Stimulated activated naive CD4-positive, alpha-beta T cell (primary cell): ENCODE results near the gene MDGA2.
"Not testable (repeated sequence)": the region's sequence is repeated elsewhere in the genome, so short reads cannot be mapped to it uniquely, and the experiment has no call there.

ENCODE experiments used
- DNase-seq, 6 experiments: peaks; one replicate each; lab custom pipeline; 2025; lab: John Stamatoyannopoulos, UW

MDGA2 gene

GRCh38 chr14:47235619-47236018, 439.8 kb downstream of the MDGA2 start:
- DNase-seq, result no peak

GRCh38 chr14:47226877-47227520, 448.4 kb downstream of the MDGA2 start:
- no peak for DNase-seq

GRCh38 chr14:47223656-47224055, 451.7 kb downstream of the MDGA2 start:
- no peak for DNase-seq

GRCh38 chr14:47220096-47220495, 455.3 kb downstream of the MDGA2 start:
- no peak for DNase-seq

GRCh38 chr14:47211263-47211662, 464.1 kb downstream of the MDGA2 start:
- no peak for DNase-seq

GRCh38 chr14:47210099-47210498, 465.3 kb downstream of the MDGA2 start:
- no peak for DNase-seq

- no peak for DNase-seq
Observed at GRCh38 chr14:47208434-47208833, 467.0 kb downstream of the MDGA2 start.

GRCh38 chr14:47207617-47208016, 467.8 kb downstream of the MDGA2 start:
- no peak for DNase-seq

- no peak for DNase-seq
Observed at GRCh38 chr14:47200740-47201139, 474.7 kb downstream of the MDGA2 start.

GRCh38 chr14:47195582-47195981, 479.8 kb downstream of the MDGA2 start:
- DNase-seq, result no peak

GRCh38 chr14:47194055-47194454, 481.4 kb downstream of the MDGA2 start:
- no peak for DNase-seq

- DNase-seq, result not testable (repeated sequence)
Observed at GRCh38 chr14:47192203-47192602, 483.2 kb downstream of the MDGA2 start.

- DNase-seq, result no peak
Observed at GRCh38 chr14:47191700-47192099, 483.7 kb downstream of the MDGA2 start.

GRCh38 chr14:47189911-47190484, 485.4 kb downstream of the MDGA2 start:
- DNase-seq, result no peak

GRCh38 chr14:47186486-47186885, 488.9 kb downstream of the MDGA2 start:
- DNase-seq, result no peak

- no peak for DNase-seq
Observed at GRCh38 chr14:47179906-47180305, 495.5 kb downstream of the MDGA2 start.

GRCh38 chr14:47171896-47172295, 503.5 kb downstream of the MDGA2 start:
- DNase-seq, result not testable (repeated sequence)

GRCh38 chr14:47167402-47167801, 508.0 kb downstream of the MDGA2 start:
- DNase-seq, result no peak

- DNase-seq, result no peak
Observed at GRCh38 chr14:47155395-47155794, 520.0 kb downstream of the MDGA2 start.

GRCh38 chr14:47154276-47154797, 521.1 kb downstream of the MDGA2 start:
- no peak for DNase-seq

GRCh38 chr14:47153746-47154145, 521.7 kb downstream of the MDGA2 start:
- no peak for DNase-seq

- DNase-seq, result no peak
Observed at GRCh38 chr14:47150267-47150666, 525.1 kb downstream of the MDGA2 start.

- no peak for DNase-seq
Observed at GRCh38 chr14:47149326-47149725, 526.1 kb downstream of the MDGA2 start.

GRCh38 chr14:47148686-47149085, 526.7 kb downstream of the MDGA2 start:
- DNase-seq, result no peak
